GM21367 (cell line): Measurements from ENCODE around the gene RELN.
"Not testable (repeated sequence)": the region's sequence is repeated elsewhere in the genome, so short reads cannot be mapped to it uniquely, and the experiment has no call there.

Experiments
- ATAC-seq: cut with Tn5 transposase; IDR thresholded peaks from one replicate; pipeline ENCODE4 v1.9.1; 2021; ENCODE audit not compliant: unreplicated experiment

Gene RELN

DNA sequence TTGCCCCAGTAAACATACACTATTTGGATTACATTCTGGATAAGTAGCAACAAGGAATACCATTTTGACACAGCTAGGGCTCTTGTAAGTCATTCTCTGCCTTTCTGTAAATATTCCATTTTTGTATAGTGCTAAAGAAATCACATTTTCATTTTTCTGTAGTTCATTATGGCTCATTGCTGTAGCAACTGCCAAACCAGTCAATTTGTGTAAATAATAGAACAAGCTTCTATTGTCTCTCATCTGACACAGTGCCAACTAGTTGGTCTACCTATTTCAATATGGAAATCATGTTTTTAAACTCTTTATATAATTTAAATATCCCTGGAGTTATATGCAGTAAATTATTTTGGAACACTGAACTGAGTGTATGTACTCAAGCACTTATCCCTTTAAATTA is 193.7 kb downstream of the RELN start:
- no peak for ATAC-seq

DNA sequence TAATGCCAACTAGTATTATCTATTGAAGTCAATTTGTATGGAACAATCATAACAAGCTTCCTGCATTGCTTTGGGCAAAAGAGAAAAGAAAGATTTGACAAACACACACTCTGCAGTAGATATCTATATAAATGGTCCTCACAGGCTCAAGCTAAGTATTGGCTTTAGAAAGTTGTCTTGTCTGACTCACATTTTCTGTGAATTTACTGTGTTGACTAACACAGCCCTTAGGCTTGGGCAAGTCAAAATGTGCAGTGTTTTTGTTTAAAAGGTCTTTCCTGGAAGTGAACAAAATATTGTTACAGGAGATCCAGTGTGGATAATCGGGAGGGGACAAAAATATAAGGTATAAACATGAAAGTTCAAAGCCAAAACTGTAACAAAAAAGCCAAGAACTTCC is 194.4 kb downstream of the RELN start:
- no peak for ATAC-seq

DNA sequence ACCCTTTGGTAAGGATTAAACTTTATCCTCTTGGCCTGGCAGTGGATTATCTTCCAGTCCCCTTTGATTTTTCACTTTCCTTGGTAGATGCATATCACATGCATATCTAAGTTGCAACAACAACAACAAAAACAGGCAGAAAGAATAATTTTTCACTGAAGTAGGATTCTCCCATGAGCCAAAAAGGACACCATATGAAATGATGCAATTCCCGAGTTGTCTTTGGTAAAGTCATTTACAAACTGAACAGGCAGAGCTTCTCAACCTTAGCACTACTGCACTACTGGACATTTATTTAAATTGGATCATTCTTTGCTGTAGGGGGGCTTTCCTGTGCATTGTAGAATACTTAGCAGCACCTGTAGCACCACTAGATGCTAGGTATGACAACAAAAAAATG is 195.0 kb downstream of the RELN start:
- ATAC-seq = no peak

DNA sequence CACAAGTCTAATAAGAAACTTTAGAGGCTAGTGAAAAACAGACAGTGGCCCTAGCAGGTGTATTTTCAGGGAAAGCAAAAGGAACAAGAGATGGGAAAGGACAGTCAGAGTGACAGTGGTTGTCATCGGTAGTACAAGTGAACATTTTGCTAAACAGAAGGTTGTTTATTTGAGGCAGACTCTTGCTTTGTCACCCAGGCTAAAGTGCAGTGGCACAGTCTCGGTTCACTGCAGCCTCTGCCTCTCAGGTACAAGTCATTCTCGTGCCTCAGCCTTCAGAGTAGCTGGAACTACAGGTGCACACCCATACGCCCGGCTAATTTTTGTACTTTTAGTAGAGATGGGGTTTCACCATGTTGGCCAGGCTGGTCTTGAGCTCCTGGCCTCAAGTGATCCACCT is 195.8 kb downstream of the RELN start:
- ATAC-seq = no peak

DNA sequence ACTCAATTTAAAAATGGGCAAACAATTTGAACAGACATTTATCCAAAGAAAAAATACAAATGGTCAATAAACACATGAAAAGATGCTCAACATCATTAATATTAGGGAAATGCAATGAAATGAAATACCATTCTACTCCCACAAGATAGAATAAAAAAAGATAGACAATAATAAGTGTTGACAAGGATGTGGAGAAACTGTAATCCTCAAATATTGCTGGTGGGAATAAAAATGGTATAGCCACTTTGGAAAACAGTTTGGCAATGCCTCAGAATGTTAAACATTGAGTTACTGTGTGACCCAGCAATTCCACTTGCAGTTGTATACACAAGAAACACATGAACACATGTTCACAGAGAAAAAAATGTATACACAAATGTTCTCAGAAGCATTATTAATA is 197.6 kb downstream of the RELN start:
- no peak for ATAC-seq

DNA sequence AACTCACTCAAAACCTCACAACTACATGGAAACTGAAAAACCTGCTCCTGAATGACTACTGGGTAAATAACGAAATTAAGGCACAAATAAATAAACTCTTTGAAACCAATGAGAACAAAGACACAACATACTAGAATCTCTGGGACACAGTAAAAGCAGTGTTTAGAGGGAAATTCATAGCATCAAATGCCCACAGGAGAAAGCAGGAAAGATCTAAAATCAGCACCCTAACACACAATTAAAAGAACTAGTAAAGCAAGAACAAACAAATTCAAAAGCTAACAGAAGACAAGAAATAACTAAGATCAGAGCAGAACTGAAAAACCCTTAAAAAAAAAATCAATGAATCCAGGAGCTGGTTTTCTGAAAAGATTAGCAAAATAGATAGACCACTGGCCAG is 202.4 kb downstream of the RELN start:
- not testable (repeated sequence) for ATAC-seq

DNA sequence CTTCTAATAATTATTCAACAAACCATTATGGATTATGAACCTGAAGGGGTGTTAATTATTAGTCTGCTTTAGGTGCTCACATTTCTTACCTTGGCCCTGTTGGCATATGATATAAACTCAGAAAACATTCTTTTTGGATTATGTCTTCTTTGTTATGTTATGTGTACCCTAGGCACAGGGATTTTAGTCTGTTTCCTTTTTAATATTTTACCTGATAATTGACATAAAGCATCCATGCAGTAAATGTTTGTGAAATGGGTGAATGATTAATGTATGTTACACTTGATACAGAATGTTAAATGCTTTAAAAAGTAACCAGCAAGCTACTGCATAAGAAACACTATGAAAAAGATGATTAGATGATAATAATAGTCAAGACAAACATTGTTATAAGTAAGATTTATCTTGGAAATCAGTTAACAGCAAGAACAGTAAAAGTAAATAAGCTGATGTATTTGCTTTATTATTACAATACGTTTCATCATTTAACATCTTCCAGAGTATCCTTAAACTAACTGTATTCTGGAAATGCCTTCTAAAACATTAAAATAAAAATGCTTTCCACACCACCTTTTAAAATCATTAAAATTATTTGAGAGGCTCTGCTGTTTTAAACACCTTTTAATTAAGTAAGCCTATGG is 204.7 kb downstream of the RELN start:
- no peak for ATAC-seq

DNA sequence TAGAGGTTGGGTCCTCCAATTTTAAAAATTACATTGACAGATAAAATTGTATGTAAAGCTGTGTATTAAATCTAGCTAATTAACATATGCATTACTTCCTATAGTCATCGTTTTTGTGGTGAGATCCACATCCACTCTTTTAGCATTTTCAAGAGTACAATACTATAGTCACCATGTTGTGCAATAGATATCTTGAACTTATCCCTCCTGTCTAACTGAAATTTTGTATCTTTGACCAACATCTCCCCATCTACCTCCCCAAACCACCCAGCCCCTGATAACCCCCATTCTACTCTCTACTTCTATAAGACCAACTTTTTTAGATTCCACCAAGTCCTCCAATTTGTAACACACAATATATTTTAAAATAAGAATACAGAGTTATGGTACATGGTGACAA is 208.0 kb downstream of the RELN start:
- ATAC-seq = no peak

DNA sequence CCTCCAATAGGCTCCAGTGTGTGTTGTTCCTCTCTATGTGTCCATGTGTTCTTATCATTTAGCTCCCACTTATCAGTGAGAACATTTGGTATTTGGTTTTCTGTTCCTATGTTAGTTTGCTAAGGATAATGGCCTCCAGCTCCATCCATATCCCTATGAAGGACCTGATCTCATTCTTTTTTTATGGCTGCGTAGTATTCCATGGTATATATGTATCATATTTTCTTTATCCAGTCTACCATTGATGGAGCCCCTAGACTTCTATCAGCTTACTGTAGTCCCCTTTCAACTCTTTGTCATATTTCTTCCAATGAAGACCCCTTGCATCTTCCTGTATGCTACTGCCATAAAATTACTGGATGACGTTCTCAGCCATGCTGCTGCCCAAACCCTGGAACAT is 208.9 kb downstream of the RELN start:
- ATAC-seq = not testable (repeated sequence)

DNA sequence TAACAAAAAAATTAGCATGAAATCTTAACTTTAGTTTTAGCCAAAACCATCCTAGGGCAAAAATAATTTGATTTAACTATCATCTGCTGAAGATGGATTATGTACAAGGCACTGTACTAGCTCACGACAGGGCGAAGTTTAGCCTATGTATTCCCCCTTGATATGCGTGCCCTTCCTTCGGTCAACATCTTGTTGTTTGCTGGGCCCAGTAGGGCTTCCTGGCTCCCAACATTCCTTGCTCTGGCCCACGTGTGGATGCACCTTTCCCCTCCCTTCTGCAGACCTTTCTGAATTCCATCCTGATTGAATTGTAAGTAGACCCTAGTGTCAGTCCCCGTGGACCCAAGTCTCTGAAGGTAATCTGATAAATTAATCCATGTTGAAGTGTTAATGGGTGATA is 212.0 kb downstream of the RELN start:
- ATAC-seq = no peak

DNA sequence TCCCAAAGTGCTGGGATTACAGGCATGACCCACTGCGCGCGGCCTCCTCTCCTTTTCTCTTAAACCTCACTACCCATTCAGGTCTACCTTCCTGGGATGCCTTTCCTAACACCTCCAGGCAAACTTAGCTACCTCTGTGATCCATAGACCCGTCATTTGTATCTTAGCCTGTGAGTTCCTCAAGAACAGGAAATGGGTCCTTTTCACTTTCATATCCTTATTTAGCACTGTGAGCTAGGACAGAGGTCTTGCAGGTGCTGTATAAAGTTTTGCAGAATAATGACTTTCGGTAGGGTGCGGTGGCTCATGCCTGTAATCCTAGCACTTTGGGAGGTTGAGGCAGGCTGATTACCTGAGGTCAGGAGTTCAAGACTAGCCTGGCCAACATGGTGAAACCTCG is 215.7 kb downstream of the RELN start:
- ATAC-seq = no peak

DNA sequence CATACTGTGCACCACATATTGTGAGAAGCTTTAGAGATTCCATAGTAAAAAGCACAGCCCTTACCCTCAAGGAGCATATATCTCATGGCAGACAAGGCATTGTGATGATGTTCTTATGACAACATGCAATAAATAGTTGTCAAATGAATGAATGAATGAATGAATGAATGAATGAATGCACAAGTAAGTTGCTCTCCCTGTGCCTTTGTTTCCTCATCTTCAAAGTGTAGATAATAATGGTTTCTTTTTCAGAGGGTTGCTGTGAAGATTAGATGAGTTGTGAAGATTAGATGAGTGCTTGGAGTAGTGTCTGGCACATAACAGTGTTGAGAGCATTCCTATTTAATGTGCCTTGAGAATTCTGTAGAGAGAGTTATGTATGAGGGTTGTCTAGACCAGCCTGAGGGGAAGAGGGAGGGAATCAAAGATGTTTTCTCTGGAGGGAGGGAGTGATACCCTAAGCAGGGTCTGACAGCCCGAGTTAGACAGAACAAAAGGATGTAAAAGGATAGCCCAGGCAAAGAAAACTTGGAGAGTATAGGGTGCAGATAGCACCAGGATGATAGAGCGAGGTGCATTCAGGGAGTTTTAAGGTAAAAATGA is 217.2 kb downstream of the RELN start:
- ATAC-seq = no peak

DNA sequence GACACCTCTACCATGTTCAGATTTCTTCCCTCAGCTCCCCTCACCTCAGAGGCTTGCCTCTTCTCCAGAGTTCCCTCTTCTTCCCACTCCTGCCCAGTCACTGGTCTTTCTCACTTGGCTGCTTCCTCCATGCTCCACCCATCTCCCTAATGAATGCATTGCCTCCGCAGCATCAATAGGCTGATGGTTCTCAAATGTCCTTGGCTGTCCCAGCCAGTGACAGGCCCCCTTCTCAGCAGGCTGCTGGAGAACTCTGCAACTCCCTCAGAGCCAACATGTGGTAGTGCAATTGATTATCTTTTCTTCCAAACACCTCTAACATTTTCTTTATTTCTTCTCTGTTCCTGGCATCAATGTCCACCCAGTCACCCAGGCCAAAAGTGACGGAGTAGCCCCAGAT is 218.2 kb downstream of the RELN start:
- no peak for ATAC-seq

DNA sequence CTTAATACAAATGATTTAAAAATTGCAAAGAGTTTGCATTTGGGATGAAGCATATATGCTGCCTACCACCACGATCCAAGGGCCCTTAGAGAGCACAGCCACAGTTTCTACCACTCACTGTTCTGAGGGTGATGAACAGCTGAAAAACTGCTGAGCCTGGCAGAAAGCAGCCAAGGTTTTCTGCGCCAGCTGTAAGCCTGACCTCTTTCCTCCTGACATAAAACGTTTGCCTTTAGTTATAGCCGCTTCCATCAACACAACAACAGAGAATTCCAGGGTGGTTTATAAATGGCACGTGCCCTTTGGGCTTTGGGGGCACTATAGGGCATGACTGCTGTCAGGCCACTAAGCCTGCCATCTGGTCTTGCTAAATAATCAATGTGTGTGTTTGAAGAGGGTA is 222.8 kb downstream of the RELN start:
- no peak for ATAC-seq

DNA sequence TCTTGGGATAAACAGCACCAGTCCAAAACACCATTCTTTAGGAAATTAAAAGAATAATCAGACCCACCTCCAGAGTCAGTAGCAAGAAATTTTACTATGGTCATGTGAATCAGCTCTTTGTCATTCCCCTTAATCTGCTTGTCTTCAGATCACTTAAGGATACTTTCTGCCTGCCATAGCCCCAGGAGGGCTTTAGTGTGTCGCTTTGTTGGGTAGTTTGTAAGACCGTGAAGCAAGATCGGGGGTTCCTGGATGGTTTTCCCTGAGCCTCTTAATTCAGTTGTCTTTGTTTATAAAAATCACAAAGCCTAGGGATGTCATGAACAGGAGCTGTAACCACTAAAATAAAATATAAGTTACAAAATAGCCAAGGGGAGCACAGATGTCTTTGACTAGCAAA is 223.6 kb downstream of the RELN start:
- ATAC-seq = no peak

DNA sequence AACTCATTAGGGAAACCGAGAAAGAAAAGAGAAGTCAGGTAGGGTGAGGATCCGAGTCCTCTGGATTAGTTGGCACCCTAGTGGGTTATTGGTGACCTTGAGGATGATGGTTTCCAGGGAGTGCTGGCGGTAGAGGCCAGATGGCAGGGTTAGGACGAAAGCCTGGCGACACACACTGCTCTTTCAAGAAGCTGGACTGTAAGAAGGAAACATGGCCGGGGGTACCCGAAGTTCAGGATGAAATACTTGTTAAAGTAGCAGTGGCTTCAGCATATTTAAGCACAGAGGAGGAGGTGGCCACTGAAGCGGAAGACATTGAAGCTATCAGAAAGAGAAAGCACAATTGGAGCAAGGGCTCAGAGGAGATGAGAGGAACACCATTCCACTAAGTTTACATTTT is 224.6 kb downstream of the RELN start:
- no peak for ATAC-seq

DNA sequence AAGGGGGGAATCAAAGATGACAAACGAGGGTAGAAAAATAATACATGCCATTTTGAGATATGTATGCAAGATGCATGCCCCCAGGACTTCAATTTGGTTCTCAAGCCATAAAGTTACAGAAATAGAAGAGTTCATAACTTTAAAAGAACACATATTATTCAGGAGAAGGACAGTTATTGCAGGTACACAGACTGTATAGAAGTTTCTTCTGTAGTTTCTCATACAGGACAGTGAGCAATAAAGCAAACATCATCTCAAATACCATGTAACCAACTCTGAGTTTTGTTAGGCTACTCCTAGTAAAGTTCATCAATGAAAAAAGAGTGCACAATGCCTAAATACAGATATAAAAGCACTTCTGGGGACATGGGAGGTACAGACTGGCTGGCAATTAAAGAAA is 226.6 kb downstream of the RELN start:
- no peak for ATAC-seq

DNA sequence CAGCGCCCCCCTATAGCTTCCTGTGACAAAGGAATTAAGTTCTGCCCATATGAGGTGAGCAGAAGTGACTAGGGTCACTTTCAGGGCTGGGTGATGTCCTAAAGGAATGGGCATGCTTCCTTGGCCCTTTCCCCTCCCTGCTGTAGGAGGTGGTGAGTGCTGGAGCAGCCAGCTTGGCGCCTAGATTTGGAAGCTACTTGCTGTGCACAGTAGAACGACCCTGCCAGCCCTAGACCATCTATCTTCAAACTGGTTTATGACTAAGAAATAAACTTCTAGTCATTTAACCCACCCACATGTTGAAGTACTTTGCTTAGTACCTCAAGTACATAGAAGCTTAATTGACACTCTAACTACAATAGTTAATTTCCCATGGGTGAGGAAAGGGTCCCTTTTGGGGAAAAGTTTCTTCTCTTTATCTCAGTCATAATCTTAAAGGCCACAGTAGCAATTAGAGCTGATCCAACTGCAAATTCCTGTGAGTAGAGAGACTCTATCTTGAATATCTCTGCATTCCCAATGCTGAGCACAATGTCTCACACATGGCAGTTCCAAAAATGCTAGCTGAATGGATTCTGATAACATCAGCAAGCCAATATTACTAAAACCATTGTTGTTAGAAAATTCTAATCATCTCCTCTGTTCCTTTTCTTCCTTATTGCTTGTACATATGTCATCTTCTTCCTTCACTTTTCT is 227.2 kb downstream of the RELN start:
- no peak for ATAC-seq

DNA sequence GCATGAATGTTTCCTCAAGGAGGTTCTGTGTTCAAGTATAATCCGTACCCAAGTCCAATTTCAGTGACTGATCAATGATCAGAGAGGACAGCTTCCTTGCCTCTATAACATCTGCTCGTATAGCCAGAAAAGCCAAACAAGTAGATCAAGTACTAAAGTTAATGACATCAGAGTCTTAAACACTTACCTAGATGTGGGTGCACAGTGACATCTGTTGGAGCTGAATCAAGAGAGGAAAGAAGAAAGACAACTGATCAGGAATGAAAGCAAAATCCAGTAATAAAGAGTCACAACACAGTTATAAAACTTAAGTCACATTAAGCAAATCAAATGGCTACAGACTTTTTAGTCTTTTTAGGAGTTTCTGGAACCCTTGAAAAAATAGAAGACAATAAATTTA is 236.5 kb downstream of the RELN start:
- ATAC-seq = no peak

DNA sequence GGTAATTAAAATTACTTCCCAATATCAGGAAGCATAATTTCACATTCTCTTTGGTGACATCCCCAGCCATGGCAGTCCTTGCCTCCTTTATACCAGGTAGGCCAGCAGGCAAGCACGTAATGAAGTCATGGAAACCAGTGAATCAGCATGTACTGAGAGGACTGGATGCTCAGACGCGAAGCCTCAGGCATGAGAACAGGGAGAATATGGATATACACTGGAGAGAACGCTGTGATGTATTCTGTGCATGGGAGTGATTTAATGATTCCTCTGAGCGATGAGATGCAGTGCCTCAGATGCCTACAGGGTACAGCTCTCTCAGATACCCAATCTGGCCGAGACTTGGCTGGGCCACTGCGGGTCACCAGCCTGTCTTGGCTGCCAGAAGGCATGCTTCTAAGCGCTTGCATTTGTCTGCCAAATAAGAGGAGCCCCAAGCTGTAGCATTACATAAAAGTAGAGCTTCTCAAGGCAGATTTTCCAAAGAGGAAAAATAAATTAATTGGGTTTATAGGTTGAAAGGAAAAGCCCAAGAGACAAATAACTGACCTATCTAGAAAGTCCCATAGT is 238.1 kb downstream of the RELN start:
- no peak for ATAC-seq

DNA sequence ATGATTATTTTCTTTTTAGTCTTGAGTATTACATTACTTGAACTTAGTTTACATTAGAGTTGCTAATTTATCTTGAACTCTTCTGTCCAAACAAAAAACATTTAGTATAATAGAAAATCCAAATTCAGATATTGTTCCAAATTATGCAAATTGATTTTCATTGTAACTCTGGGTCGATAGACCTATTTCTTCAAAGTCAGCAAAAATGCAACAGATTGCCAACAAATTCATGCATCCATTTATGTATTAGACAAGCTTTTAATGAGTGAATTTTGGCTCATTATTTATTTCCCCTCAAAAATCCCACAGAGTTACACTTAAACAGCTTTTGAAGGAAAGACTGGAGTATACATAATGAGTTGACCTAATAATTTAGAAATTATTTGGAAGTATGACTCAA is 240.8 kb downstream of the RELN start:
- ATAC-seq = no peak

DNA sequence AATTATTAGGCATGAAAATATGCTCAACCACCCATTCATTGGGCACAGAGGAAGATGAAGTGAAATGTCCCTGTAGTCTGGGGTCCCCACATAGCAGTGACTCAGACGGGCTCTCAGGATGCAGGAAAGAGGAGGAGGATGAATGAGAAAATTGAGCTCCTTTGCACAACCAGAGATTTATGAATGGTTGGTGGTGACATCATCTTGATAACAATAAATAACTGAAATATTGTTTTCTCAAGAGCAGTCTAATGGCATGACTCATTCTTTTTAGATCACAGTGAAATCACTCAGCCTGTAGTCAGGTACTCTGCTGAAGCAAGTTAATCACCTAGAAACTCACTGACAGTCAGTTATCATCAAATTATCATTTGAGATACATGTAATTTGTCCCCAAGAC is 254.1 kb downstream of the RELN start:
- ATAC-seq = no peak
